Measurements from ENCODE around the gene IFITM2. TPM values are rescaled to one million over a fixed set of nuclear protein-coding genes. Genes with fewer than 3 reads are reported as not detected.

The IFITM2 gene
- total RNA-seq, 3 donors from 2014 or later = 57.2 to 254 (median 111) TPM

GRCh38 chr11:288478-289397 is 18.9 kb upstream of the IFITM2 start, which contains the start of gene PGGHG:
Gene PGGHG (plus strand): TSS chr11:289126. CDS start chr11:289817, 691 bp downstream.
- Histone ChIP-seq H3K9me3 (no peaks in the 10 kb centered on the region), H3K36me3 (ENCODE audit: low read depth) (no peaks in the 10 kb centered on the region), H3K4me1 (ENCODE audit: low read depth) (peaks cover 14% of the 10 kb centered on the region), H3K4me3 (peak within 1 kb of the TSS; percentile 19)
- intact Hi-C loops (cut with DNase I, micrococcal nuclease) = no loop called here
- ATAC-seq (peak; percentile 90), DNase-seq (peak; percentile 83 to 88 (median 88))
- no peak for TF ChIP-seq CTCF (IDR thresholded peaks at IDR 0.05)

GRCh38 chr11:289398-289711 is 18.3 kb upstream of the IFITM2 start:
- no peak for TF ChIP-seq CTCF (IDR thresholded peaks at IDR 0.05)
- peaks cover 14% of the 10 kb centered on the region for H3K4me1 ChIP-seq (ENCODE audit: low read depth)
- peak in 1 of 3 donors; percentile 63 for DNase-seq
- intact Hi-C loops (cut with DNase I, micrococcal nuclease) = no loop called here
- H3K9me3 ChIP-seq = no peaks in the 10 kb centered on the region
- no peaks in the 10 kb centered on the region for H3K36me3 ChIP-seq (ENCODE audit: low read depth)
- ATAC-seq = peak; percentile 3
- H3K4me3 ChIP-seq = no peak overlapping the region

GRCh38 chr11:289712-290620 is 17.6 kb upstream of the IFITM2 start:
- no peak for TF ChIP-seq CTCF (IDR thresholded peaks at IDR 0.05)
- Histone ChIP-seq H3K36me3 (ENCODE audit: low read depth) (no peaks in the 10 kb centered on the region), H3K9me3 (no peaks in the 10 kb centered on the region), H3K4me1 (ENCODE audit: low read depth) (peaks cover 14% of the 10 kb centered on the region), H3K4me3 (no peak overlapping the region)
- intact Hi-C loops (cut with DNase I, micrococcal nuclease) = no loop called here
- DNase-seq (peak in 2 of 3 donors; percentile 47 to 64), ATAC-seq (no peak)

- ATAC-seq (no peak), DNase-seq (peak in 2 of 3 donors; percentile 30 to 60)
- H3K9me3 ChIP-seq = no peaks in the 10 kb centered on the region
- no peak for TF ChIP-seq CTCF (IDR thresholded peaks at IDR 0.05)
- intact Hi-C loops (cut with DNase I, micrococcal nuclease) = no loop called here
- no peaks in the 10 kb centered on the region for H3K36me3 ChIP-seq (ENCODE audit: low read depth)
- H3K4me1 ChIP-seq (ENCODE audit: low read depth) = peaks cover 14% of the 10 kb centered on the region
- no peak overlapping the region for H3K4me3 ChIP-seq
Measured at GRCh38 chr11:290621-291231, 16.9 kb upstream of the IFITM2 start.

Measured in mucosa of descending colon (tissue), 3 donors.